GM12878 (cell line): ENCODE measurements around the gene WDSUB1. TPM values are rescaled to one million over a fixed set of nuclear protein-coding genes. Genes with fewer than 3 reads are reported as not detected.

Experiments used
- ATAC-seq: fragments of 200-7000 bp; cut with Tn5 transposase; 3 replicates; pipeline ENCODE4 v1.9.1; 2020; ENCODE audit warnings: mild to moderate bottlenecking, moderate library complexity
- BruUV-seq: library from RNA; stranded (reverse); fragments of 400-500 nt; replicated peaks from 2 replicates; lab custom pipeline; 2021; lab: Mats Ljungman, UMichigan
- CTCF ChIA-PET: fragments of 300-600 bp; sonication (Branson Sonifier 250); formaldehyde crosslinking; extraction: SDS; loops from one replicate; lab custom pipeline; 2021; ENCODE audit warnings: inconsistent platforms; lab: Yijun Ruan, JAX
- POLR2A ChIA-PET: fragments of 350-600 bp; formaldehyde crosslinking; extraction: SDS; loops from one replicate; lab custom pipeline; 2021; ENCODE audit warnings: inconsistent platforms; lab: Charles Lee
- RAD21 ChIA-PET: fragments of 300-600 bp; sonication (Branson Sonifier 250); formaldehyde crosslinking; loops from one replicate; lab custom pipeline; 2023; ENCODE audit warnings: antibody characterized with exemption; ENCODE audit not compliant: unreplicated experiment; lab: Charles Lee
- SMC1A ChIA-PET: fragments of 300-600 bp; sonication (Branson Sonifier 250); formaldehyde crosslinking; loops from one replicate; lab custom pipeline; 2023; ENCODE audit not compliant: unreplicated experiment, uncharacterized antibody; lab: Charles Lee
- DNase-seq: peaks from one replicate; pipeline ENCODE4 v3.0.0-alpha.2; 2011; ENCODE audit warnings: low read depth, low spot score
- FAIRE-seq: peaks from 3 replicates; lab custom pipeline; 2011; peaks lifted over from hg19 to GRCh38; lab: Jason Lieb, UNC
- H2AFZ ChIP-seq: 2 replicates; pipeline ENCODE4 v1.6.0; 2011; ENCODE audit warnings: low read depth, low read length, control low read depth; ENCODE audit not compliant: control insufficient read depth
- H3K27ac ChIP-seq: 2 replicates; pipeline ENCODE4 v1.5.1; 2011; ENCODE audit warnings: control low read depth; ENCODE audit not compliant: control insufficient read depth, insufficient read depth
- H3K27me3 ChIP-seq, 2 experiments: replicated peaks in 1 of 2; 2 replicates each; pipeline versions ENCODE4 v1.6.0 to v1.6.1; 2011; ENCODE audit warnings: low read length in 1 of 2; ENCODE audit not compliant: control insufficient read depth in 2 of 2, insufficient read depth in 2 of 2
- H3K36me3 ChIP-seq, 2 experiments: 2 replicates each; pipeline ENCODE4 v1.5.1; 2011; ENCODE audit warnings: low read length in 1 of 2; ENCODE audit not compliant: control insufficient read depth in 2 of 2, insufficient read depth in 2 of 2
- H3K4me1 ChIP-seq: 2 replicates; pipeline ENCODE4 v1.6.1; 2011; ENCODE audit warnings: mild to moderate bottlenecking, low read length, moderate library complexity, mixed read lengths; ENCODE audit not compliant: control insufficient read depth, insufficient read depth
- H3K4me2 ChIP-seq: 2 replicates; pipeline ENCODE4 v1.6.0; 2011; ENCODE audit warnings: control low read depth; ENCODE audit not compliant: control insufficient read depth, insufficient read depth
- H3K4me3 ChIP-seq: fragments of 200-600 bp; sonication (generic); 2 replicates; pipeline ENCODE4 v1.5.1; 2016
- H3K79me2 ChIP-seq: 2 replicates; pipeline ENCODE4 v1.6.0; 2011; ENCODE audit warnings: low read length; ENCODE audit not compliant: control insufficient read depth, insufficient read depth
- H3K9ac ChIP-seq: 2 replicates; pipeline ENCODE4 v1.8.0; 2011; ENCODE audit warnings: low read length, control low read depth, mixed read lengths; ENCODE audit not compliant: control insufficient read depth, insufficient read depth
- H3K9me3 ChIP-seq: replicated peaks from 3 replicates; pipeline ENCODE4 v1.5.1; 2011; ENCODE audit warnings: mild to moderate bottlenecking, low read length; ENCODE audit not compliant: control insufficient read depth, insufficient read depth
- H4K20me1 ChIP-seq: 2 replicates; pipeline ENCODE4 v1.6.0; 2011; ENCODE audit not compliant: control insufficient read depth, insufficient read depth
- CEBPB ChIP-seq, 2 experiments: fragments of 150-350 bp in 1 of 2; IDR thresholded peaks; 2 replicates each; pipeline ENCODE4 v1.6.1; 2012 to 2014; ENCODE audit warnings: low read depth in 2 of 2, low read length in 2 of 2, borderline replicate concordance in 1 of 2, inconsistent platforms in 1 of 2
- IKZF2 ChIP-seq, 2 experiments: fragments of 450-650 bp; IDR thresholded peaks; 2 replicates each; pipeline ENCODE4 v1.6.1; 2017; ENCODE audit warnings: mild to moderate bottlenecking in 2 of 2, moderate library complexity in 2 of 2
- PRDM15 ChIP-seq: fragments of 450-650 bp; formaldehyde crosslinking; IDR thresholded peaks from 2 replicates; pipeline ENCODE4 v1.4.0; 2020; ENCODE audit warnings: mild to moderate bottlenecking, moderate library complexity
- RBBP5 ChIP-seq: fragments of 200-600 bp; sonication (generic); conservative IDR thresholded peaks from 2 replicates; pipeline ENCODE4 v1.6.1; 2016
- RUNX3 ChIP-seq: IDR thresholded peaks from 2 replicates; pipeline ENCODE4 v1.6.1; 2012; ENCODE audit warnings: low read length, inconsistent platforms
- SMAD5 ChIP-seq: IDR thresholded peaks from 2 replicates; pipeline ENCODE4 v1.6.1; 2016; ENCODE audit warnings: antibody characterized with exemption, low read depth
- ZSCAN29 ChIP-seq: fragments of 450-650 bp; IDR thresholded peaks from 2 replicates; pipeline ENCODE4 v1.6.1; 2017; ENCODE audit warnings: mild to moderate bottlenecking, moderate library complexity
- ZZZ3 ChIP-seq: IDR thresholded peaks from 2 replicates; pipeline ENCODE4 v1.6.1; 2011; ENCODE audit warnings: low read depth; ENCODE audit not compliant: control insufficient read depth, insufficient read length
- in situ Hi-C: fragments of 300-500 bp; cut with MboI; formaldehyde crosslinking; loops from 9 replicates; pipeline ENCODE4 v1.14.3; 2018; ENCODE audit warnings: mixed read lengths
- intact Hi-C: fragments of 100-400 bp; cut with micrococcal nuclease; formaldehyde crosslinking; loops from one replicate; pipeline ENCODE4 v1.14.2; 2022; ENCODE audit not compliant: unreplicated experiment
- polyA plus RNA-seq, 11 experiments: library from polyadenylated mRNA; depleted of rRNA in 4 of 11; unstranded in 6 of 11; stranded (reverse) in 5 of 11; fragments of >200 nt; fragmentation: Nextera tagmentation in 4 of 11; fragmentation: Illumina TruSeq in 1 of 11; extraction: Ambion mirVana in 4 of 11; extraction: Trizol in 1 of 11; gene quantifications; 1 replicate in 1 of 11; 2 replicates in 10 of 11; pipeline versions ENCODE4 v1.2.1 to v1.2.3, GENCODE V29; 2011 to 2016; ENCODE audit warnings: inconsistent platforms in 2 of 11, missing spikeins in 2 of 11, low read depth in 1 of 11
- total RNA-seq, 4 experiments: library from RNA; depleted of rRNA in 3 of 4; stranded (reverse); fragments of >200 nt in 3 of 4; fragmentation: Illumina TruSeq in 1 of 4; extraction: Trizol in 1 of 4; gene quantifications; 2 replicates each; pipeline versions ENCODE4 v1.2.1 to v1.2.3, GENCODE V29; 2013 to 2021
- TF ChIP-seq, protein P1 (sequence below): fragments of 450-650 bp; IDR thresholded peaks from 2 replicates; pipeline ENCODE4 v1.6.1; 2017; ENCODE audit warnings: borderline replicate concordance
- TF ChIP-seq, protein P2 (sequence below): fragments of 450-650 bp; IDR thresholded peaks from 2 replicates; pipeline ENCODE4 v1.6.1; 2018; ENCODE audit warnings: mild to moderate bottlenecking, low read depth, moderate library complexity; ENCODE audit not compliant: partially characterized antibody

The WDSUB1 gene
- total and polyA plus RNA-seq, 10 of the 15 experiments (the other 5 are each of a cell fraction or from before 2014, with no cell fraction given): 4.4 to 12.7 (median 7.6) TPM

DNA sequence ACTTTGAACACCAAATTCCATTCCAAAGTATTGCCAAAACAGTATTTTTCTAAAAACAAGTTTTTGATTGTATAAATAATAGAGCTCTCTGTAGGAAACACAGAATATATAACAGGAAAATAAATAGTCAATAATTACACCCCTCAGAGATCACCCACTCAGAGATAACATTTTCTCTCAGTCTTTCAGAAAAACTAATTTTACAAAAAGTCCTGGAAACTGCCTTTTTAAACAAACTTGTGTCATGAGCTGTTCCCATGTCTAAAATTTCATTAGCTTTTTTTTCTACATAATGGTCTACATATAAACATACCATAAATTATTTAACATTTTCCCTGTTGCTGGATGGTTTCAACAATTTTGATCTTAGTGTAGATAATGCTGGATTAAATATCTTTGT, 1.2 kb upstream of the WDSUB1 start:
- in situ Hi-C loops (no loop called here), intact Hi-C loops (loop anchor here (2.0 kb wide), 1 partner anchor 425 kb away; the partner anchor contains the start of gene MARCHF7)
- CTCF ChIA-PET: interaction anchor here (0.6 to 1.3 kb wide), 6 partner anchors 8 to 447 kb away, joined by 3 to 4 read pairs (median 3); partner anchors contain the start of gene MARCHF7
- RAD21 ChIA-PET: interaction anchor here (1.2 to 1.7 kb wide), 3 partner anchors 38 to 424 kb away, joined by 3 to 8 read pairs (median 3); partner anchors contain the start of gene MARCHF7
- H3K9me3 ChIP-seq: peaks cover 2% of the 10 kb centered on the region; the same call in 2 of the 3 replicates
- no TSS peak for BruUV-seq
- POLR2A ChIA-PET: interaction anchor here (1.0 to 1.2 kb wide), 3 partner anchors 8 to 38 kb away, joined by 3 to 9 read pairs (median 4); no protein-coding TSS in a partner anchor
- H4K20me1 ChIP-seq: no peaks in the 10 kb centered on the region
- no peak overlapping the region for H3K4me2 ChIP-seq
- H3K9ac ChIP-seq: no peak overlapping the region
- no peak for DNase-seq
- TF ChIP-seq PRDM15 (CRISPR knock-in tag): no peak
- no peak for TF ChIP-seq ZSCAN29
- TF ChIP-seq, protein P1, sequence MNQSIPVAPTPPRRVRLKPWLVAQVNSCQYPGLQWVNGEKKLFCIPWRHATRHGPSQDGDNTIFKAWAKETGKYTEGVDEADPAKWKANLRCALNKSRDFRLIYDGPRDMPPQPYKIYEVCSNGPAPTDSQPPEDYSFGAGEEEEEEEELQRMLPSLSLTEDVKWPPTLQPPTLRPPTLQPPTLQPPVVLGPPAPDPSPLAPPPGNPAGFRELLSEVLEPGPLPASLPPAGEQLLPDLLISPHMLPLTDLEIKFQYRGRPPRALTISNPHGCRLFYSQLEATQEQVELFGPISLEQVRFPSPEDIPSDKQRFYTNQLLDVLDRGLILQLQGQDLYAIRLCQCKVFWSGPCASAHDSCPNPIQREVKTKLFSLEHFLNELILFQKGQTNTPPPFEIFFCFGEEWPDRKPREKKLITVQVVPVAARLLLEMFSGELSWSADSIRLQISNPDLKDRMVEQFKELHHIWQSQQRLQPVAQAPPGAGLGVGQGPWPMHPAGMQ: no peak
- TF ChIP-seq ZZZ3: no peak
- no peak for TF ChIP-seq CEBPB (IDR thresholded peaks at IDR 0.05; ENCODE audit: borderline replicate concordance in 1 of 2, low read depth in 2 of 2, low read length in 2 of 2)
- TF ChIP-seq IKZF2 (IDR thresholded peaks at IDR 0.05): no peak
- no peak for TF ChIP-seq RUNX3
- no peak for TF ChIP-seq RBBP5
- no peak for TF ChIP-seq SMAD5
- TF ChIP-seq, protein P2, sequence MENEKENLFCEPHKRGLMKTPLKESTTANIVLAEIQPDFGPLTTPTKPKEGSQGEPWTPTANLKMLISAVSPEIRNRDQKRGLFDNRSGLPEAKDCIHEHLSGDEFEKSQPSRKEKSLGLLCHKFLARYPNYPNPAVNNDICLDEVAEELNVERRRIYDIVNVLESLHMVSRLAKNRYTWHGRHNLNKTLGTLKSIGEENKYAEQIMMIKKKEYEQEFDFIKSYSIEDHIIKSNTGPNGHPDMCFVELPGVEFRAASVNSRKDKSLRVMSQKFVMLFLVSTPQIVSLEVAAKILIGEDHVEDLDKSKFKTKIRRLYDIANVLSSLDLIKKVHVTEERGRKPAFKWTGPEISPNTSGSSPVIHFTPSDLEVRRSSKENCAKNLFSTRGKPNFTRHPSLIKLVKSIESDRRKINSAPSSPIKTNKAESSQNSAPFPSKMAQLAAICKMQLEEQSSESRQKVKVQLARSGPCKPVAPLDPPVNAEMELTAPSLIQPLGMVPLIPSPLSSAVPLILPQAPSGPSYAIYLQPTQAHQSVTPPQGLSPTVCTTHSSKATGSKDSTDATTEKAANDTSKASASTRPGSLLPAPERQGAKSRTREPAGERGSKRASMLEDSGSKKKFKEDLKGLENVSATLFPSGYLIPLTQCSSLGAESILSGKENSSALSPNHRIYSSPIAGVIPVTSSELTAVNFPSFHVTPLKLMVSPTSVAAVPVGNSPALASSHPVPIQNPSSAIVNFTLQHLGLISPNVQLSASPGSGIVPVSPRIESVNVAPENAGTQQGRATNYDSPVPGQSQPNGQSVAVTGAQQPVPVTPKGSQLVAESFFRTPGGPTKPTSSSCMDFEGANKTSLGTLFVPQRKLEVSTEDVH: no peak
- SMC1A ChIA-PET: interaction anchor here (0.9 to 2.3 kb wide), 7 partner anchors 9 to 430 kb away, joined by 3 to 7 read pairs (median 3); no protein-coding TSS in a partner anchor
- H3K27ac ChIP-seq: no peak overlapping the region
- H2AFZ ChIP-seq: no peak overlapping the region
- no peak for FAIRE-seq
- H3K4me3 ChIP-seq: no peak overlapping the region
- H3K36me3 ChIP-seq: no peaks in the 10 kb centered on the region
- ATAC-seq: no peak
- H3K4me1 ChIP-seq: peaks cover 9% of the 10 kb centered on the region
- peaks cover 7% of the 10 kb centered on the region for H3K79me2 ChIP-seq
- H3K27me3 ChIP-seq: no peaks in the 10 kb centered on the region
